A673 (cell line): ENCODE results near the gene FKBP1A.

Source experiments
- CTCF ChIP-seq: fragments of 300-800, 200-600 bp; sonication (generic); conservative IDR thresholded peaks from 2 replicates; pipeline ENCODE4 v1.5.1; 2017; ENCODE audit warnings: low read depth, mild to moderate bottlenecking, antibody characterized with exemption, low read length, moderate library complexity, mixed read lengths
- EZH2 ChIP-seq: fragments of 200-600 bp; sonication (generic); IDR thresholded peaks from 2 replicates; pipeline ENCODE4 v1.6.1; 2017; ENCODE audit warnings: borderline replicate concordance, low read depth, mild to moderate bottlenecking, mixed read lengths, antibody characterized with exemption, low read length; ENCODE audit not compliant: poor library complexity, severe bottlenecking

- TF ChIP-seq EZH2 (no peak), CTCF (no peak)
These were observed 66.6 kb downstream of the FKBP1A start for GRCh38 chr20:1326031-1326930.
